ENCODE measurements around the gene DYRK1A.

DYRK1A gene

GRCh38 chr21:37447288-37447936, 80.8 kb downstream of the DYRK1A start:
- DNase-seq (ENCODE audit: low read depth in 1 of 2, low spot score in 1 of 2) = no peak

- no peak for DNase-seq (ENCODE audit: low read depth in 1 of 2, low spot score in 1 of 2)
These were observed 82.8 kb downstream of the DYRK1A start for GRCh38 chr21:37449302-37449937.

- no peak for DNase-seq (ENCODE audit: low read depth in 1 of 2, low spot score in 1 of 2)
These were observed 83.9 kb downstream of the DYRK1A start for GRCh38 chr21:37450445-37450941.

GRCh38 chr21:37451446-37451845, 84.9 kb downstream of the DYRK1A start:
- no peak for DNase-seq (ENCODE audit: low read depth in 1 of 2, low spot score in 1 of 2)

GRCh38 chr21:37452227-37452626, 85.7 kb downstream of the DYRK1A start:
- DNase-seq (ENCODE audit: low read depth in 1 of 2, low spot score in 1 of 2) = no peak

GRCh38 chr21:37453350-37453749, 86.8 kb downstream of the DYRK1A start:
- DNase-seq (ENCODE audit: low read depth in 1 of 2, low spot score in 1 of 2) = no peak

GRCh38 chr21:37454869-37455503, 88.4 kb downstream of the DYRK1A start:
- no peak for DNase-seq (ENCODE audit: low read depth in 1 of 2, low spot score in 1 of 2)

- DNase-seq (ENCODE audit: low read depth in 1 of 2, low spot score in 1 of 2) = no peak
These were observed 88.9 kb downstream of the DYRK1A start for GRCh38 chr21:37455504-37455911.

- no peak for DNase-seq (ENCODE audit: low read depth in 1 of 2, low spot score in 1 of 2)
These were observed 92.2 kb downstream of the DYRK1A start for GRCh38 chr21:37458669-37459276.

- no peak for DNase-seq (ENCODE audit: low read depth in 1 of 2, low spot score in 1 of 2)
These were observed 93.0 kb downstream of the DYRK1A start for GRCh38 chr21:37459575-37459974.

GRCh38 chr21:37460196-37460595, 93.6 kb downstream of the DYRK1A start:
- DNase-seq (ENCODE audit: low read depth in 1 of 2, low spot score in 1 of 2) = no peak

- DNase-seq (ENCODE audit: low read depth in 1 of 2, low spot score in 1 of 2) = no peak
These were observed 94.9 kb downstream of the DYRK1A start for GRCh38 chr21:37461479-37461878.

GRCh38 chr21:37462087-37462861, 95.7 kb downstream of the DYRK1A start:
- DNase-seq (ENCODE audit: low read depth in 1 of 2, low spot score in 1 of 2) = no peak

GRCh38 chr21:37463083-37463801, 96.7 kb downstream of the DYRK1A start:
- no peak for DNase-seq (ENCODE audit: low read depth in 1 of 2, low spot score in 1 of 2)

GRCh38 chr21:37467082-37467481, 100.5 kb downstream of the DYRK1A start:
- no peak for DNase-seq (ENCODE audit: low read depth in 1 of 2, low spot score in 1 of 2)

- DNase-seq (ENCODE audit: low read depth in 1 of 2, low spot score in 1 of 2) = no peak
These were observed 102.3 kb downstream of the DYRK1A start for GRCh38 chr21:37468909-37469308.

GRCh38 chr21:37469441-37469840, 102.9 kb downstream of the DYRK1A start:
- no peak for DNase-seq (ENCODE audit: low read depth in 1 of 2, low spot score in 1 of 2)

- no peak for DNase-seq (ENCODE audit: low read depth in 1 of 2, low spot score in 1 of 2)
These were observed 106.0 kb downstream of the DYRK1A start for GRCh38 chr21:37472581-37472980.

GRCh38 chr21:37473491-37473890, 106.9 kb downstream of the DYRK1A start:
- DNase-seq (ENCODE audit: low read depth in 1 of 2, low spot score in 1 of 2) = no peak

GRCh38 chr21:37474342-37474741, 107.8 kb downstream of the DYRK1A start:
- DNase-seq (ENCODE audit: low read depth in 1 of 2, low spot score in 1 of 2) = no peak

Data from activated CD4-positive, alpha-beta T cell treated with anti-CD3 and anti-CD28 coated beads, Interleukin-2, amount 50 U/mL, for 24 hours (primary cell).